Peyer's patch (tissue), 4 donors: Measurements from ENCODE around the gene RAD18. TPM values are rescaled to one million over a fixed set of nuclear protein-coding genes. Genes with fewer than 3 reads are reported as not detected.

ENCODE experiments used
- DNase-seq, 3 donors: peaks; one replicate each; pipeline ENCODE4 v3.0.0-alpha.2; 2017 to 2019
- H3K27ac ChIP-seq, 4 donors: fragments of 200-600 bp; sonication (generic); one replicate each; pipeline ENCODE4 v1.5.1; 2016 to 2019
- H3K27me3 ChIP-seq, 2 donors: fragments of 200-600 bp; sonication (generic); one replicate each; pipeline ENCODE4 v1.5.1; 2019
- H3K36me3 ChIP-seq, 3 donors: fragments of 200-600 bp; sonication (generic); one replicate each; pipeline ENCODE4 v1.5.1; 2016 to 2019
- H3K4me1 ChIP-seq, 4 donors: fragments of 200-600 bp; sonication (generic); one replicate each; pipeline ENCODE4 v1.5.1; 2016 to 2019
- H3K4me3 ChIP-seq, 4 donors: fragments of 200-600 bp; sonication (generic); 1 replicate in 3 of 4; 2 replicates in 1 of 4; pipeline ENCODE4 v1.5.1; 2016 to 2019; ENCODE audit warnings: mild to moderate bottlenecking in 1 of 4
- H3K9me3 ChIP-seq, 4 donors: fragments of 200-600 bp; sonication (generic); one replicate each; pipeline ENCODE4 v1.5.1; 2016 to 2019; ENCODE audit warnings: mild to moderate bottlenecking in 1 of 4
- CTCF ChIP-seq, 6 experiments: fragments of 450-650 bp in 4 of 6; fragments of 200-600 bp in 2 of 6; sonication (generic) in 1 of 6; IDR thresholded peaks; one replicate each; pipeline ENCODE4 v1.5.1; 2017 to 2019; ENCODE audit warnings: antibody characterized with exemption in 6 of 6, mild to moderate bottlenecking in 3 of 6, moderate library complexity in 1 of 6
- POLR2A ChIP-seq, 2 donors: fragments of 450-650 bp; IDR thresholded peaks; one replicate each; pipeline ENCODE4 v1.5.1; 2017; ENCODE audit warnings: antibody characterized with exemption in 2 of 2, mild to moderate bottlenecking in 2 of 2, moderate library complexity in 2 of 2
- total RNA-seq, 4 donors: library from RNA; depleted of rRNA; stranded (reverse); fragments of >200 nt; gene quantifications; one replicate each; pipeline ENCODE4 v1.1.0, GENCODE V29; 2016

Gene RAD18
- total RNA-seq, 4 donors from 2014 or later, result 6.5 to 26.4 (median 10.3) TPM

DNA sequence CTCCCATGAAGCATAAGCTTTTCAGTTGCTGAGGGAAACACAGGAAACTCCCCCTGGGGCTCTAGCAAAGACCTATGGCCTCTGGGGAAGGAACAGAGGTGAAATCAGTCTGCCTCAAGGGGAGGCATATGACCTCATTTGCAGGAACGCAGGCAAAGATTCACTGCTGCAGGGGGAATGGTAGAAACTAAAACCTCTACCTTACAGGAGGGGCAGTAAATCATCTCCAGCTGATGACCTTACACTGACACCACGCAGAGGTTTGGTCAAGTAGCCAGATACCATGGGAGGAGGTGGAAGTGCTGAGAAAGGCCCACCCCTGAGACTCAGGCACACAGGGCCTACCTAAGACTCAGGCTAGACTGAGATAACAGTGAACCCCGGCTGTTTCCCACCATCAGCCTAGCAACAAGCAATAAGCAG is 81.1 kb downstream of the RAD18 start:
- no peak for DNase-seq

GRCh38 chr3:8879347-8879944 is 83.8 kb downstream of the RAD18 start:
- H3K4me1 ChIP-seq, result no peaks in the 10 kb centered on the region
- no peaks in the 10 kb centered on the region for H3K36me3 ChIP-seq
- no peak overlapping the region for H3K4me3 ChIP-seq
- no peak for DNase-seq
- TF ChIP-seq POLR2A (IDR thresholded peaks at IDR 0.05) (no peak), CTCF (IDR thresholded peaks at IDR 0.05) (no peak)
- H3K27me3 ChIP-seq, result no peaks in the 10 kb centered on the region
- no peak overlapping the region for H3K27ac ChIP-seq
- H3K9me3 ChIP-seq, result no peaks in the 10 kb centered on the region

More for the DNA sequence above, 81.1 kb downstream of the RAD18 start:
- Histone ChIP-seq H3K27me3 (no peaks in the 10 kb centered on the region), H3K27ac (no peak overlapping the region), H3K4me3 (no peak overlapping the region), H3K9me3 (no peaks in the 10 kb centered on the region), H3K4me1 (no peaks in the 10 kb centered on the region), H3K36me3 (no peaks in the 10 kb centered on the region)
- no peak for TF ChIP-seq POLR2A (IDR thresholded peaks at IDR 0.05)
- TF ChIP-seq CTCF (IDR thresholded peaks at IDR 0.05), result no peak

DNA sequence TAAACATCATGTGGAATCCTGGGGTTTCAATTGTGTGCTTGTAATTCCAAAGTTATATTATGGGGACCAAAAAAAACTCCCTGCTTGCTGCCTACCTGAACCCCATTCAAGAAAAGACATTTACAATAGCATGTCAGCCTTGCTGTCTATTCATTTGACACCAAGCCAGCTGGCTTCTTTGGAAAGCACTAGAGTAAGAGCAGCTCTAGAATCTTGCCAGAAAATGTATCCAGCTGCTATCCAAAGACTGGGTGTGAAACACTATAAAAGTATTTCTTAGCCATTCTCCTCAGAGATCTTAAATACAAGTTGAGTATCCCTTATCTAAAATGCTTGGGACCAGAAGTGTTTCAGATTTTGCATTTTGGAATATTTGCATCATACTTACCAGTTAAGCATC is 87.4 kb downstream of the RAD18 start:
- no peak for DNase-seq
- H3K4me1 ChIP-seq, result no peaks in the 10 kb centered on the region

DNA sequence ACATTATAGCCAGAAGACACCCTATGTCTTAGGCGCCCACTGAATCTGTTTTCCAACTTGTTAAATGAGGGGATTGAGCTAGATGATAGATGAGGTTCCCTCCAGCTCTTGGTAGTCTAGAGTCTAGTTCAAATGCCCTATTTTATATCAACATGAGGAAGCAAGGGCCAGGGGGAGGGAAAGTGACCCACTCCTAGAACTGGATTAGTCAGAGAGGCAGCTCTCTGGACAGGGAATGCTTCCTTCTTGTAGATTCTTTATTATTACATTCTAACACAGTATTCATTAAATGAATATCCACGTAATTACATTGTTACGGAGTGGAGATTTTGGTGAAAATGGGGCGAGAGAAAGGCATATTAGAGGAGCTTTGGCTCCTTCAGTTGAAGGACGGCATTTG is 89.5 kb downstream of the RAD18 start:
- Histone ChIP-seq H3K4me3 (no peak overlapping the region), H3K4me1 (no peaks in the 10 kb centered on the region), H3K27ac (no peak overlapping the region), H3K27me3 (no peaks in the 10 kb centered on the region), H3K9me3 (no peaks in the 10 kb centered on the region), H3K36me3 (no peaks in the 10 kb centered on the region)
- TF ChIP-seq POLR2A (IDR thresholded peaks at IDR 0.05) (no peak), CTCF (IDR thresholded peaks at IDR 0.05) (no peak)
- no peak for DNase-seq

More for the DNA sequence above, 87.4 kb downstream of the RAD18 start:
- no peaks in the 10 kb centered on the region for H3K27me3 ChIP-seq
- no peak for TF ChIP-seq POLR2A (IDR thresholded peaks at IDR 0.05)
- TF ChIP-seq CTCF (IDR thresholded peaks at IDR 0.05), result no peak
- H3K36me3 ChIP-seq, result no peaks in the 10 kb centered on the region
- H3K9me3 ChIP-seq, result no peaks in the 10 kb centered on the region
- H3K27ac ChIP-seq, result no peak overlapping the region
- H3K4me3 ChIP-seq, result no peak overlapping the region

GRCh38 chr3:8872261-8872660 is 91.0 kb downstream of the RAD18 start:
- no peak for DNase-seq
- TF ChIP-seq POLR2A (IDR thresholded peaks at IDR 0.05), result no peak
- TF ChIP-seq CTCF (IDR thresholded peaks at IDR 0.05), result no peak

GRCh38 chr3:8871306-8871705 is 92.0 kb downstream of the RAD18 start:
- H3K36me3 ChIP-seq, result no peaks in the 10 kb centered on the region
- no peak for TF ChIP-seq POLR2A (IDR thresholded peaks at IDR 0.05)
- no peak for TF ChIP-seq CTCF (IDR thresholded peaks at IDR 0.05)
- H3K27ac ChIP-seq, result no peak overlapping the region
- DNase-seq, result no peak
- no peaks in the 10 kb centered on the region for H3K9me3 ChIP-seq
- no peak overlapping the region for H3K4me3 ChIP-seq
- no peaks in the 10 kb centered on the region for H3K4me1 ChIP-seq
- no peaks in the 10 kb centered on the region for H3K27me3 ChIP-seq

More at GRCh38 chr3:8872261-8872660, 91.0 kb downstream of the RAD18 start:
- H3K27ac ChIP-seq, result no peak overlapping the region
- no peaks in the 10 kb centered on the region for H3K9me3 ChIP-seq
- H3K27me3 ChIP-seq, result no peaks in the 10 kb centered on the region
- no peak overlapping the region for H3K4me3 ChIP-seq
- no peaks in the 10 kb centered on the region for H3K4me1 ChIP-seq
- H3K36me3 ChIP-seq, result no peaks in the 10 kb centered on the region
